HCT116 (cell line): ENCODE results near the gene SLC9C2.

ENCODE experiments used
- CBX3 ChIP-seq: IDR thresholded peaks from 2 replicates; pipeline ENCODE4 v1.6.1; 2012; ENCODE audit warnings: low read depth
- CEBPB ChIP-seq: IDR thresholded peaks from 2 replicates; pipeline ENCODE4 v1.6.1; 2012; ENCODE audit warnings: low read depth
- EGR1 ChIP-seq: IDR thresholded peaks from 2 replicates; pipeline ENCODE4 v1.6.1; 2012; ENCODE audit warnings: low read depth
- ELF1 ChIP-seq: IDR thresholded peaks from 2 replicates; pipeline ENCODE4 v1.6.1; 2012; ENCODE audit warnings: low read depth, borderline replicate concordance
- EZH2 ChIP-seq: fragments of 200-600 bp; sonication (generic); IDR thresholded peaks from 2 replicates; pipeline ENCODE4 v1.6.1; 2017; ENCODE audit warnings: antibody characterized with exemption, mixed run types
- JUND ChIP-seq: IDR thresholded peaks from 2 replicates; pipeline ENCODE4 v1.6.1; 2012
- POLR2A ChIP-seq: IDR thresholded peaks from 2 replicates; pipeline ENCODE4 v1.7.0; 2011; ENCODE audit warnings: borderline replicate concordance; ENCODE audit not compliant: insufficient read depth, insufficient read length; ENCODE audit errors: extremely low read depth
- POLR2AphosphoS5 ChIP-seq: IDR thresholded peaks from 2 replicates; pipeline ENCODE4 v1.6.1; 2011; ENCODE audit warnings: mild to moderate bottlenecking, low read depth, low read length, moderate library complexity
- YY1 ChIP-seq: IDR thresholded peaks from 2 replicates; pipeline ENCODE4 v1.6.1; 2011; ENCODE audit warnings: low read length, low read depth, moderate library complexity, mild to moderate bottlenecking; ENCODE audit not compliant: insufficient replicate concordance; ENCODE audit errors: extremely low read depth
- ZFX ChIP-seq: fragments of 450-650 bp; IDR thresholded peaks from 2 replicates; pipeline ENCODE4 v1.6.1; 2017
- TF ChIP-seq, protein P1 (sequence below), 3 experiments: fragments of 200-600 bp in 1 of 3; sonication (generic) in 1 of 3; IDR thresholded peaks in 2 of 3; conservative IDR thresholded peaks in 1 of 3; 2 replicates each; pipeline ENCODE4 v1.5.1; 2012 to 2017; ENCODE audit warnings: low read depth in 2 of 3, low read length in 2 of 3, antibody characterized with exemption in 1 of 3, borderline replicate concordance in 1 of 3, control low read depth in 1 of 3, mild to moderate bottlenecking in 1 of 3, mixed read lengths in 1 of 3, mixed run types in 1 of 3, moderate library complexity in 1 of 3; ENCODE audit not compliant: insufficient read depth in 1 of 3
- TF ChIP-seq, protein P2 (sequence below): IDR thresholded peaks from 2 replicates; pipeline ENCODE4 v1.6.1; 2012
- TF ChIP-seq, protein P3 (sequence below): IDR thresholded peaks from 2 replicates; pipeline ENCODE4 v1.6.1; 2012; ENCODE audit warnings: low read depth

DNA sequence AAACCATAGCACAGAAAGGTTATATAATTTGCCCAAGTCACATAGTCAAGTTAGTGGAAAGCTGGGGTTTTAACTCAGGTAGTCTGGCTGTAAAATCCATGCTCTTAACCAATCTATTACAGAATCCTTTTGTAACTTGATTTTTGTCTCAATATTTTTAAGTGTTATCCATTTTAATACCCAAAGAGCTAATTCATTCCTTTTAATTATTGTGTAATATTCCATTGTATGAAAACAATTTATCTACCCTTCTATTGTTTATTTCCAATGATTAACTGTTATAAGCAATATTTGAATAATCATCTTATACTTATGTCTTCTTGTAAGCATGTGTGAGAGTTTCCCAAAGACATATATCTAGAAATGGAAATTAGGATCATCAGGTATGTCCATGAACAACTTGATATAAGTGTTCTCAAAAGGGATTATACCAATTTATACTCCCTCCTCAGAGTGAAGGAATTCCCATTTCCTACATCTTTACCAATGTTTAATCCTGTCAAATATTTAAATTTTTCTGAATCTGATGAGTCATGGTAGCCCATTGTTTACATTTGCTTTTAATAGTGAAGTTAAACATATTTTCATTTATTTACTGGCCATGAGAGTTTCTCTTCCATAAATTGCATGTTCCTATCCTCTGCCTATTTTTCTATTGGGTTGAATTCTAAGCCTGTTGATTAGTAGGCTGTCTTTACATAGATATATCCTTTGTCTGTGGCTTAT, 46.2 kb upstream of the SLC9C2 start:
- TF ChIP-seq, protein P1, sequence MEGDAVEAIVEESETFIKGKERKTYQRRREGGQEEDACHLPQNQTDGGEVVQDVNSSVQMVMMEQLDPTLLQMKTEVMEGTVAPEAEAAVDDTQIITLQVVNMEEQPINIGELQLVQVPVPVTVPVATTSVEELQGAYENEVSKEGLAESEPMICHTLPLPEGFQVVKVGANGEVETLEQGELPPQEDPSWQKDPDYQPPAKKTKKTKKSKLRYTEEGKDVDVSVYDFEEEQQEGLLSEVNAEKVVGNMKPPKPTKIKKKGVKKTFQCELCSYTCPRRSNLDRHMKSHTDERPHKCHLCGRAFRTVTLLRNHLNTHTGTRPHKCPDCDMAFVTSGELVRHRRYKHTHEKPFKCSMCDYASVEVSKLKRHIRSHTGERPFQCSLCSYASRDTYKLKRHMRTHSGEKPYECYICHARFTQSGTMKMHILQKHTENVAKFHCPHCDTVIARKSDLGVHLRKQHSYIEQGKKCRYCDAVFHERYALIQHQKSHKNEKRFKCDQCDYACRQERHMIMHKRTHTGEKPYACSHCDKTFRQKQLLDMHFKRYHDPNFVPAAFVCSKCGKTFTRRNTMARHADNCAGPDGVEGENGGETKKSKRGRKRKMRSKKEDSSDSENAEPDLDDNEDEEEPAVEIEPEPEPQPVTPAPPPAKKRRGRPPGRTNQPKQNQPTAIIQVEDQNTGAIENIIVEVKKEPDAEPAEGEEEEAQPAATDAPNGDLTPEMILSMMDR (IDR thresholded peaks at IDR 0.05 in 2 of 3, conservative IDR thresholded peaks at IDR 0.05 in 1 of 3; ENCODE audit: borderline replicate concordance in 1 of 3, insufficient read depth in 1 of 3, low read depth in 2 of 3, low read length in 2 of 3): no peak
- TF ChIP-seq POLR2A (no peak), CBX3 (no peak), ZFX (no peak), EZH2 (no peak), JUND (no peak), EGR1 (no peak), CEBPB (no peak), YY1 (no peak), POLR2AphosphoS5 (no peak), ELF1 (no peak)
- TF ChIP-seq, protein P2, sequence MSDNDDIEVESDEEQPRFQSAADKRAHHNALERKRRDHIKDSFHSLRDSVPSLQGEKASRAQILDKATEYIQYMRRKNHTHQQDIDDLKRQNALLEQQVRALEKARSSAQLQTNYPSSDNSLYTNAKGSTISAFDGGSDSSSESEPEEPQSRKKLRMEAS: no peak
- TF ChIP-seq, protein P3, sequence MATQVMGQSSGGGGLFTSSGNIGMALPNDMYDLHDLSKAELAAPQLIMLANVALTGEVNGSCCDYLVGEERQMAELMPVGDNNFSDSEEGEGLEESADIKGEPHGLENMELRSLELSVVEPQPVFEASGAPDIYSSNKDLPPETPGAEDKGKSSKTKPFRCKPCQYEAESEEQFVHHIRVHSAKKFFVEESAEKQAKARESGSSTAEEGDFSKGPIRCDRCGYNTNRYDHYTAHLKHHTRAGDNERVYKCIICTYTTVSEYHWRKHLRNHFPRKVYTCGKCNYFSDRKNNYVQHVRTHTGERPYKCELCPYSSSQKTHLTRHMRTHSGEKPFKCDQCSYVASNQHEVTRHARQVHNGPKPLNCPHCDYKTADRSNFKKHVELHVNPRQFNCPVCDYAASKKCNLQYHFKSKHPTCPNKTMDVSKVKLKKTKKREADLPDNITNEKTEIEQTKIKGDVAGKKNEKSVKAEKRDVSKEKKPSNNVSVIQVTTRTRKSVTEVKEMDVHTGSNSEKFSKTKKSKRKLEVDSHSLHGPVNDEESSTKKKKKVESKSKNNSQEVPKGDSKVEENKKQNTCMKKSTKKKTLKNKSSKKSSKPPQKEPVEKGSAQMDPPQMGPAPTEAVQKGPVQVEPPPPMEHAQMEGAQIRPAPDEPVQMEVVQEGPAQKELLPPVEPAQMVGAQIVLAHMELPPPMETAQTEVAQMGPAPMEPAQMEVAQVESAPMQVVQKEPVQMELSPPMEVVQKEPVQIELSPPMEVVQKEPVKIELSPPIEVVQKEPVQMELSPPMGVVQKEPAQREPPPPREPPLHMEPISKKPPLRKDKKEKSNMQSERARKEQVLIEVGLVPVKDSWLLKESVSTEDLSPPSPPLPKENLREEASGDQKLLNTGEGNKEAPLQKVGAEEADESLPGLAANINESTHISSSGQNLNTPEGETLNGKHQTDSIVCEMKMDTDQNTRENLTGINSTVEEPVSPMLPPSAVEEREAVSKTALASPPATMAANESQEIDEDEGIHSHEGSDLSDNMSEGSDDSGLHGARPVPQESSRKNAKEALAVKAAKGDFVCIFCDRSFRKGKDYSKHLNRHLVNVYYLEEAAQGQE: no peak
